ENCODE measurements around the gene CEACAM7. TPM values are rescaled to one million over a fixed set of nuclear protein-coding genes. Genes with fewer than 3 reads are reported as not detected.

The CEACAM7 gene
- total RNA-seq (not detected in 2 replicates), polyA plus RNA-seq (not detected in 2 replicates), polyA minus RNA-seq (not detected in 2 replicates)
- not detected for total RNA-seq (2013)

- ATAC-seq (ENCODE audit: low read depth) (no peak), DNase-seq (no peak)
- Histone ChIP-seq H4K20me1 (ENCODE audit: control insufficient read depth, insufficient read depth, low read length, poor library complexity, severe bottlenecking) (no peaks in the 10 kb centered on the region), H3K4me2 (replicated peaks; ENCODE audit: low read depth, low read length, poor library complexity, severe bottlenecking) (no peak within 1 kb of the TSS), H3K79me2 (ENCODE audit: control insufficient read depth, insufficient read depth, low read length) (no peaks in the 10 kb centered on the region), H2AFZ (ENCODE audit: insufficient read depth, low read depth, low read length, poor library complexity, severe bottlenecking) (no peak within 1 kb of the TSS), H3K4me3 (ENCODE audit: control extremely low read depth in 1 of 5, extremely low read depth in 1 of 5, insufficient read depth in 1 of 5, low read depth in 2 of 5, low read length in 4 of 5) (no peak within 1 kb of the TSS), H3K9me3 (ENCODE audit: control extremely low read depth in 1 of 3, control insufficient read depth in 2 of 3, insufficient read depth in 1 of 3, low read length in 2 of 3) (peaks cover 1 to 17% (median 12%) of the 10 kb centered on the region in 3 donors), H3K9ac (ENCODE audit: low read length) (no peak within 1 kb of the TSS), H3K27ac (ENCODE audit: low read length in 2 of 2) (no peak within 1 kb of the TSS), H3K27me3 (replicated peaks in 1 of 4; ENCODE audit: control extremely low read depth in 1 of 4, control insufficient read depth in 3 of 4, insufficient read depth in 4 of 4, low read length in 3 of 4) (peaks cover 0 to 28% (median 6%) of the 10 kb centered on the region in 4 experiments), H3K36me3 (replicated peaks in 1 of 2; ENCODE audit: control extremely low read depth in 1 of 2, control insufficient read depth in 1 of 2, extremely low read depth in 1 of 2, insufficient read depth in 2 of 2, low read length in 1 of 2) (no peaks in the 10 kb centered on the region), H3K4me1 (ENCODE audit: control insufficient read depth in 2 of 2, insufficient read depth in 2 of 2, low read length in 2 of 2) (no peaks in the 10 kb centered on the region)
- CTCF ChIA-PET = no interaction called here
- Mint-ChIP-seq H3K27ac (no peak within 1 kb of the TSS), H3K9me3 (ENCODE audit: insufficient read depth) (peaks cover 9% of the 10 kb centered on the region), H3K4me1 (no peaks in the 10 kb centered on the region), H3K4me3 (no peak within 1 kb of the TSS), H3K27me3 (peaks cover 47% of the 10 kb centered on the region)
- TF ChIP-seq CTCF (IDR thresholded peaks at IDR 0.05) (no peak), EZH2 (IDR thresholded peaks at IDR 0.05; ENCODE audit: borderline replicate concordance, insufficient read depth, low read depth, low read length, poor library complexity, severe bottlenecking) (no peak)
- POLR2A ChIA-PET = no interaction called here
- WGBS (ENCODE audit: insufficient coverage) = 88% methylated on average over 1 of the region's 1 CpG
- intact Hi-C loops (cut with micrococcal nuclease) = no loop called here
These were observed at the start of gene CEACAM7 for GRCh38 chr19:41688098-41688497. Gene CEACAM7 (minus strand): TSS chr19:41688270. CDS start chr19:41688165, 105 bp downstream.

GRCh38 chr19:41735071-41735600, 47.1 kb upstream of the CEACAM7 start:
- ChIA-PET CTCF (interaction anchor here (2.5 kb wide), 1 partner anchor 19 kb away, joined by 7 read pairs; no protein-coding TSS in a partner anchor), POLR2A (no interaction called here)
- Histone ChIP-seq H3K27ac (ENCODE audit: low read length in 2 of 2) (no peak overlapping the region), H3K4me3 (ENCODE audit: control extremely low read depth in 1 of 5, extremely low read depth in 1 of 5, insufficient read depth in 1 of 5, low read depth in 2 of 5, low read length in 4 of 5) (no peak overlapping the region), H3K27me3 (replicated peaks in 1 of 4; ENCODE audit: control extremely low read depth in 1 of 4, control insufficient read depth in 3 of 4, insufficient read depth in 4 of 4, low read length in 3 of 4) (peaks cover 0 to 6% (median 0%) of the 10 kb centered on the region in 4 experiments), H3K36me3 (replicated peaks in 1 of 2; ENCODE audit: control extremely low read depth in 1 of 2, control insufficient read depth in 1 of 2, extremely low read depth in 1 of 2, insufficient read depth in 2 of 2, low read length in 1 of 2) (no peaks in the 10 kb centered on the region), H4K20me1 (ENCODE audit: control insufficient read depth, insufficient read depth, low read length, poor library complexity, severe bottlenecking) (no peaks in the 10 kb centered on the region), H3K9ac (ENCODE audit: low read length) (no peak overlapping the region), H3K4me2 (replicated peaks; ENCODE audit: low read depth, low read length, poor library complexity, severe bottlenecking) (no peak overlapping the region), H3K9me3 (ENCODE audit: control extremely low read depth in 1 of 3, control insufficient read depth in 2 of 3, insufficient read depth in 1 of 3, low read length in 2 of 3) (no peaks in the 10 kb centered on the region), H3K79me2 (ENCODE audit: control insufficient read depth, insufficient read depth, low read length) (no peaks in the 10 kb centered on the region), H3K4me1 (ENCODE audit: control insufficient read depth in 2 of 2, insufficient read depth in 2 of 2, low read length in 2 of 2) (no peaks in the 10 kb centered on the region), H2AFZ (ENCODE audit: insufficient read depth, low read depth, low read length, poor library complexity, severe bottlenecking) (no peak overlapping the region)
- Mint-ChIP-seq H3K4me3 (no peak overlapping the region), H3K27ac (no peak overlapping the region), H3K9me3 (ENCODE audit: insufficient read depth) (no peaks in the 10 kb centered on the region), H3K4me1 (no peaks in the 10 kb centered on the region), H3K27me3 (peaks cover 46% of the 10 kb centered on the region)
- 80% methylated on average over 3 of the region's 5 CpGs for WGBS (ENCODE audit: insufficient coverage)
- DNase-seq (no peak), ATAC-seq (ENCODE audit: low read depth) (no peak)
- no peak for TF ChIP-seq CTCF (IDR thresholded peaks at IDR 0.05)
- no peak for TF ChIP-seq EZH2 (IDR thresholded peaks at IDR 0.05; ENCODE audit: borderline replicate concordance, insufficient read depth, low read depth, low read length, poor library complexity, severe bottlenecking)
- intact Hi-C loops (cut with micrococcal nuclease) = no loop called here

All from B cell (primary cell).